ENCODE data around the gene MEPCE.
"Not testable (repeated sequence)": the region's sequence is repeated elsewhere in the genome, so short reads cannot be mapped to it uniquely, and the experiment has no call there.

Gene MEPCE

GRCh38 chr7:100434297-100435144 lies 4.9 kb downstream of the MEPCE start:
- DNase-seq = no peak

GRCh38 chr7:100435401-100436304 lies 6.0 kb downstream of the MEPCE start:
- no peak for DNase-seq

- no peak for DNase-seq
Observed at GRCh38 chr7:100437150-100438100, 7.8 kb downstream of the MEPCE start.

GRCh38 chr7:100438172-100438571 lies 8.5 kb downstream of the MEPCE start:
- no peak for DNase-seq

- not testable (repeated sequence) for DNase-seq
Observed at GRCh38 chr7:100438731-100439130, 9.1 kb downstream of the MEPCE start.

- DNase-seq = not testable (repeated sequence)
Observed at GRCh38 chr7:100439244-100439643, 9.6 kb downstream of the MEPCE start.

- no peak for DNase-seq
Observed at GRCh38 chr7:100441641-100442535, 12.3 kb downstream of the MEPCE start.

GRCh38 chr7:100443096-100443840 lies 13.6 kb downstream of the MEPCE start:
- no peak for DNase-seq

- peak; percentile 36 for DNase-seq
Observed at GRCh38 chr7:100444311-100445278, 15.0 kb downstream of the MEPCE start.

GRCh38 chr7:100446040-100446439 lies 16.4 kb downstream of the MEPCE start:
- peak; percentile 46 for DNase-seq

- not testable (repeated sequence) for DNase-seq
Observed at GRCh38 chr7:100447363-100447762, 17.7 kb downstream of the MEPCE start.

- no peak for DNase-seq
Observed at GRCh38 chr7:100449190-100449795, 19.7 kb downstream of the MEPCE start.

GRCh38 chr7:100452513-100452912 lies 22.9 kb downstream of the MEPCE start:
- DNase-seq = no peak

- DNase-seq = not testable (repeated sequence)
Observed at GRCh38 chr7:100453854-100454253, 24.2 kb downstream of the MEPCE start.

- DNase-seq = no peak
Observed at GRCh38 chr7:100455206-100455605, 25.6 kb downstream of the MEPCE start.

GRCh38 chr7:100456562-100456961 lies 26.9 kb downstream of the MEPCE start:
- no peak for DNase-seq

- DNase-seq = no peak
Observed at GRCh38 chr7:100457033-100457432, 27.4 kb downstream of the MEPCE start.

GRCh38 chr7:100464210-100464660 lies 34.6 kb downstream of the MEPCE start, which contains the start of gene SPACDR:
SPACDR (minus strand) TSS chr7:100464260; CDS start chr7:100464025, 235 bp downstream.
- no peak for DNase-seq

GRCh38 chr7:100464791-100465190 lies 35.2 kb downstream of the MEPCE start:
- DNase-seq = no peak

Data from fibroblast of upper back skin (primary cell).